HG03097 (cell line): ENCODE measurements around the gene L3MBTL4.
"Not testable (repeated sequence)": the region's sequence is repeated elsewhere in the genome, so short reads cannot be mapped to it uniquely, and the experiment has no call there.

Source experiments
- ATAC-seq: cut with Tn5 transposase; IDR thresholded peaks from one replicate; pipeline ENCODE4 v1.9.1; 2021; ENCODE audit not compliant: unreplicated experiment, low FRiP score

Gene L3MBTL4

GRCh38 chr18:6056171-6056910 is 358.4 kb downstream of the L3MBTL4 start:
- no peak for ATAC-seq

- no peak for ATAC-seq
Measured at GRCh38 chr18:6055711-6056110, 359.0 kb downstream of the L3MBTL4 start.

GRCh38 chr18:6054256-6054842 is 360.4 kb downstream of the L3MBTL4 start:
- ATAC-seq: no peak

GRCh38 chr18:6052449-6052913 is 362.2 kb downstream of the L3MBTL4 start:
- no peak for ATAC-seq

GRCh38 chr18:6047596-6047995 is 367.1 kb downstream of the L3MBTL4 start:
- ATAC-seq: not testable (repeated sequence)

GRCh38 chr18:6044773-6045172 is 369.9 kb downstream of the L3MBTL4 start:
- no peak for ATAC-seq

GRCh38 chr18:6044319-6044718 is 370.4 kb downstream of the L3MBTL4 start:
- ATAC-seq: no peak

- no peak for ATAC-seq
Measured at GRCh38 chr18:6039055-6039454, 375.7 kb downstream of the L3MBTL4 start.

- no peak for ATAC-seq
Measured at GRCh38 chr18:6031442-6031841, 383.3 kb downstream of the L3MBTL4 start.

GRCh38 chr18:6031002-6031401 is 383.7 kb downstream of the L3MBTL4 start:
- ATAC-seq: no peak

GRCh38 chr18:6024745-6025248 is 389.9 kb downstream of the L3MBTL4 start:
- ATAC-seq: no peak

GRCh38 chr18:6023551-6023950 is 391.2 kb downstream of the L3MBTL4 start:
- no peak for ATAC-seq

- ATAC-seq: no peak
Measured at GRCh38 chr18:6022845-6023244, 391.9 kb downstream of the L3MBTL4 start.

- no peak for ATAC-seq
Measured at GRCh38 chr18:6022074-6022444, 392.7 kb downstream of the L3MBTL4 start.

- ATAC-seq: no peak
Measured at GRCh38 chr18:6021306-6022073, 393.2 kb downstream of the L3MBTL4 start.

- ATAC-seq: no peak
Measured at GRCh38 chr18:6018671-6019070, 396.0 kb downstream of the L3MBTL4 start.

GRCh38 chr18:6017171-6017570 is 397.5 kb downstream of the L3MBTL4 start:
- no peak for ATAC-seq

GRCh38 chr18:6015364-6015763 is 399.3 kb downstream of the L3MBTL4 start:
- ATAC-seq: no peak

- no peak for ATAC-seq
Measured at GRCh38 chr18:6013171-6013810, 401.4 kb downstream of the L3MBTL4 start.

GRCh38 chr18:6010921-6011320 is 403.8 kb downstream of the L3MBTL4 start:
- ATAC-seq: no peak

- no peak for ATAC-seq
Measured at GRCh38 chr18:6010284-6010683, 404.4 kb downstream of the L3MBTL4 start.
